Naive B cell (primary cell): ENCODE data around the gene GOLGA6L10. TPM values are rescaled to one million over a fixed set of nuclear protein-coding genes. Genes with fewer than 3 reads are reported as not detected.
"Not testable (repeated sequence)": the region's sequence is repeated elsewhere in the genome, so short reads cannot be mapped to it uniquely, and the experiment has no call there.

Source experiments
- ATAC-seq, 2 donors: fragments of 150-1000 bp; cut with Tn5 transposase; 2 replicates each; pipeline ENCODE4 v1.10.0; 2021; ENCODE audit warnings: low read depth in 2 of 2, mild to moderate bottlenecking in 2 of 2, moderate library complexity in 2 of 2
- DNase-seq: peaks from one replicate; pipeline ENCODE4 v3.0.0; 2022
- H3K27ac Mint-ChIP-seq, 6 donors: one replicate each; pipeline ENCODE4 v1.8.0; 2020 to 2022; ENCODE audit warnings: mild to moderate bottlenecking in 6 of 6, mixed read lengths in 6 of 6, moderate library complexity in 5 of 6, inconsistent platforms in 2 of 6
- H3K27me3 Mint-ChIP-seq, 3 donors: one replicate each; pipeline ENCODE4 v1.8.0; 2021 to 2022; ENCODE audit warnings: mixed read lengths in 3 of 3, mild to moderate bottlenecking in 1 of 3
- H3K36me3 Mint-ChIP-seq, 2 donors: one replicate each; pipeline ENCODE4 v1.8.0; 2020 to 2022; ENCODE audit warnings: mixed read lengths in 2 of 2, inconsistent platforms in 1 of 2, mild to moderate bottlenecking in 1 of 2
- H3K4me1 Mint-ChIP-seq, 3 donors: one replicate each; pipeline ENCODE4 v1.8.0; 2020 to 2022; ENCODE audit warnings: mixed read lengths in 3 of 3, inconsistent platforms in 1 of 3, mild to moderate bottlenecking in 1 of 3, moderate library complexity in 1 of 3
- H3K4me3 Mint-ChIP-seq, 8 donors: one replicate each; pipeline ENCODE4 v1.8.0; 2020 to 2022; ENCODE audit warnings: mild to moderate bottlenecking in 8 of 8, mixed read lengths in 8 of 8, moderate library complexity in 8 of 8, inconsistent platforms in 2 of 8
- H3K9me3 Mint-ChIP-seq, 7 donors: one replicate each; pipeline ENCODE4 v1.8.0; 2020 to 2022; ENCODE audit warnings: mixed read lengths in 7 of 7, mild to moderate bottlenecking in 5 of 7, inconsistent platforms in 2 of 7, moderate library complexity in 1 of 7
- polyA plus RNA-seq, 6 donors: library from polyadenylated mRNA; unstranded; fragments of 300-500 nt; fragmentation: Illumina TruSeq; gene quantifications; one replicate each; pipeline ENCODE4 v1.2.3, GENCODE V29; 2021; ENCODE audit warnings: low read depth in 6 of 6

GOLGA6L10 gene
- polyA plus RNA-seq, 6 donors from 2014 or later: 0.09 to 0.17 (median 0.13) TPM; not detected in 3

GRCh38 chr15:82319522-82320278 lies 29.6 kb downstream of the GOLGA6L10 start:
- not testable (repeated sequence) for H3K36me3 Mint-ChIP-seq, DNase-seq, H3K4me3 Mint-ChIP-seq, ATAC-seq, H3K27ac Mint-ChIP-seq, H3K9me3 Mint-ChIP-seq, H3K4me1 Mint-ChIP-seq
- H3K27me3 Mint-ChIP-seq: peaks cover 0 to 12% (median 0%) of the 10 kb centered on the region in 3 donors

GRCh38 chr15:82318281-82318680 lies 31.0 kb downstream of the GOLGA6L10 start:
- not testable (repeated sequence) for H3K27ac Mint-ChIP-seq, ATAC-seq
- peaks cover 0 to 12% (median 2%) of the 10 kb centered on the region in 3 donors for H3K27me3 Mint-ChIP-seq

DNA sequence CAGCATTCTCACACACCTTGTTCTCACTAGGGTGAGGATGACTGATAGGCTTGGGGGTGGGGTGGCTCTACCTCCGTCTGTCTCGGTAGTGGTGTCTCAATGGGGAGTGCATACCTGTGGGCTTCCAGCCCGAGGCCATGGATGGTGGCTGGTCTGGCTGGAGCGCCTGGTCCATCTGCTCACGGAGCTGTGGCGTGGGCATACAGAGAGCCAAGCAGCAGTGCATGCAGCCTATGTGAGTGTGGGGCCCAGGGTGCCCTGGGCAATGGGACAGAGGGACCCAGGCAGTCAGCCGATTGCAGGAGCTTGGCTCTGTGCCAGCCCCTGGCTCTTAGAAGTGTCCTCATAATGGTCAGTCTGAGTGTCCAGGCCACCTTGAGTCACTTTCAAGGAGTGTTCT lies 31.8 kb downstream of the GOLGA6L10 start:
- not testable (repeated sequence) for H3K36me3 Mint-ChIP-seq, ATAC-seq, DNase-seq

More at GRCh38 chr15:82318281-82318680, 31.0 kb downstream of the GOLGA6L10 start:
- not testable (repeated sequence) for H3K4me3 Mint-ChIP-seq, H3K4me1 Mint-ChIP-seq, DNase-seq, H3K9me3 Mint-ChIP-seq, H3K36me3 Mint-ChIP-seq

DNA sequence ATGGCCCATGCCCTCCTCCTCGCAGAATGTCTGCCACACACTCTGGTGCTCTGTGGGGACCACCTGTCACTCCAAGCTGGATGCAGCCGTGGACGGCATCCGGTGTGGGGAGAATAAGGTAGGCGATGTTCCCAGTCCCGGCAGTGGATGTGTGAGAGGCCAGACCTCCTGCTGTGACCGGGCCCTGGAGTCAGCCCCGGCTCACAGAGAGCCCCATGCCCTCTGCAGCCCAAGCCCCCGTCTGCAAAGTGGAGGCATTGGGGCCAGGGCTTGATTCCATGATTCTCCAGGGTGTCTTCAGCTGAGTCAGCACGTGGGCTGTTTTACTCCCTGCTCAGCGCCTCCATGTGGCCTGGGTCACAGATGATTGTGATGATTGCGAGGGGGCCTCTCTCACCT lies 32.2 kb downstream of the GOLGA6L10 start:
- ATAC-seq (no peak), DNase-seq (no peak)
- Mint-ChIP-seq H3K27me3 (peaks cover 0 to 12% (median 8%) of the 10 kb centered on the region in 3 donors), H3K4me1 (no peaks in the 10 kb centered on the region), H3K4me3 (no peak overlapping the region), H3K27ac (no peak overlapping the region), H3K36me3 (no peaks in the 10 kb centered on the region), H3K9me3 (no peaks in the 10 kb centered on the region)

More for the DNA sequence above, 31.8 kb downstream of the GOLGA6L10 start:
- H3K4me1 Mint-ChIP-seq, H3K27ac Mint-ChIP-seq, H3K9me3 Mint-ChIP-seq, H3K4me3 Mint-ChIP-seq: not testable (repeated sequence)
- peaks cover 0 to 12% (median 8%) of the 10 kb centered on the region in 3 donors for H3K27me3 Mint-ChIP-seq

DNA sequence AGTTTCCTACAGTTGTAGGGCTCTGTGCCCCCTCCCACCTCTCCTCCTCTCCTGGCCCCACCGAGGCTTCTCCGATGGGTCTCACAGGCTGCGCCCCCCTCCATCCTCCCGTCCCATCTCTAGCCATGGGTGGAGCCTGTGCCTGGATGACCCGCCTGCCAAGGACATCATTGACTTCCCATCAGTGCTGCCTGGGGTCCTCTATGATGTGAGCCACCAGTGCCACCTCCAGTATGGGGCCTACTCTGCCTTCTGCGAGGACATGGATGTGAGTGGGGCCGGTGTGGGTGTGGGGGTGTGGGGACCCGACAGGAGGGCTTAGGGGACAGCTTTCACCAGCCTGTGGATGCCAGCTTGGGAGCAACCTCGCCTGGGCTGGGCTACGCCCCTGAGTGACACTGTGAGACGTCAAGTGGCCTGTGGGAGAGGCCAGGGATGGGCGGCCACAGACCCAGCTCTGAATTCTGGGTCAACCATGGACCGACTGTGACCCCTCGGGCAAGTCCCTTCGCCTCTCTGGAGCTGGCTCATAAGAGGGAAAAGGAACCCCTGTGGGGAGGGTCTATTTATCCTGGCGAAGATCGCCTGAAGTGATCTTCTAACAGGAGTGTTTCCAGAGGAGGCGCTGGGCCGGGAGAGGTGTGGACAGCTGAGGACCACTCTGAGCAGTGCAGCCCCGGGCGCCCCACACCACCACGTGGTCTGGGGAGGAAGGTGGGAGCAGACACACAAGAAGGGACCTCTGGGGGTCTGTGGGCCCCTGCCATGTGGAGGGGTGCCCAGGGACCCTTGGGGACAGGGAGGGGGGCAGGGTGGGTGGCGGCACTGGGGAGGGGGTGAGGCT lies 32.8 kb downstream of the GOLGA6L10 start:
- not testable (repeated sequence) for ATAC-seq, H3K4me1 Mint-ChIP-seq, H3K36me3 Mint-ChIP-seq, H3K9me3 Mint-ChIP-seq, DNase-seq, H3K27ac Mint-ChIP-seq
- Mint-ChIP-seq H3K4me3 (peak overlapping the region in 1 of 8 donors; percentile 71), H3K27me3 (peaks cover 0 to 12% (median 8%) of the 10 kb centered on the region in 3 donors)

DNA sequence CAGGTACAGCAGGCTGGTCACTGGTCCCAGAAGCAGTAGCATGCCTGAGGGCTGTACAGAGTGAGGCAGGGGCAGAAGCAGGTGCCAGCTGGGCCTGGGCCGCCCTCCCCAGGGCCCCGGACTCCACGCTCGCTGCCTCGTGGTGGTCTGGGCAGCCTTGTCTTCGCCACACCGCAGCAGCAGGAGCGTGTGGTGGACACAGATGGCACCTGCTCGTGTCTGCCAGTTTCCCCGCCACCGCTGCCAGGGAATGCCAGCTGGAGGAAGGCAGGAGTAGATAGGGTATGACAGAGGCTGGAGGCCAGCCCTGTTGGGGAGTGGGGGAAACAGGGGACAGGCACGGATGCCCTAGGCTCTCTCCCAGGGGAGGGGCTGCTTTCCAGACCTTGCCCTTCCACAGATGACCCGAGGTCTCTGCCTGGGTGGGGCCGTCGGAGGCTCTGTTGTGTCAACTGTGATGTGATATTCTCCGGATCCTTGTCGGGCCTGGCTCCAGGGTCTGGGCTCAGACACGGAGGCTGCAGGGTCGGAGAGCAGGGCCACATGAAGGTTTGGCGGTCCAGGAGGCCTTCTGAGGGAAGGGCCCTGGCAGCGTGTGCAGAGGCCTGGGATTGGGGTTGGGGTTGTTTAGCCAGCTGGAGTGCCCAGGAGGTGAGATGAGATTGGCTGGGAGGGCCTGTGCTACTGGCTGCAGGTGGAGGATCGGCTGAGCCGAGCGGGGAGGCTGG lies 33.6 kb downstream of the GOLGA6L10 start:
- no peak for ATAC-seq
- H3K4me1 Mint-ChIP-seq: no peaks in the 10 kb centered on the region
- no peak for DNase-seq
- H3K9me3 Mint-ChIP-seq: peaks cover under 1 to 8% (median 5%) of the 10 kb centered on the region in 7 donors
- peaks cover 0 to 13% (median 8%) of the 10 kb centered on the region in 3 donors for H3K27me3 Mint-ChIP-seq
- no peak overlapping the region for H3K27ac Mint-ChIP-seq
- H3K36me3 Mint-ChIP-seq: peaks cover 0 to 9% of the 10 kb centered on the region in 2 donors
- H3K4me3 Mint-ChIP-seq: peak overlapping the region in 1 of 8 donors; percentile 35

DNA sequence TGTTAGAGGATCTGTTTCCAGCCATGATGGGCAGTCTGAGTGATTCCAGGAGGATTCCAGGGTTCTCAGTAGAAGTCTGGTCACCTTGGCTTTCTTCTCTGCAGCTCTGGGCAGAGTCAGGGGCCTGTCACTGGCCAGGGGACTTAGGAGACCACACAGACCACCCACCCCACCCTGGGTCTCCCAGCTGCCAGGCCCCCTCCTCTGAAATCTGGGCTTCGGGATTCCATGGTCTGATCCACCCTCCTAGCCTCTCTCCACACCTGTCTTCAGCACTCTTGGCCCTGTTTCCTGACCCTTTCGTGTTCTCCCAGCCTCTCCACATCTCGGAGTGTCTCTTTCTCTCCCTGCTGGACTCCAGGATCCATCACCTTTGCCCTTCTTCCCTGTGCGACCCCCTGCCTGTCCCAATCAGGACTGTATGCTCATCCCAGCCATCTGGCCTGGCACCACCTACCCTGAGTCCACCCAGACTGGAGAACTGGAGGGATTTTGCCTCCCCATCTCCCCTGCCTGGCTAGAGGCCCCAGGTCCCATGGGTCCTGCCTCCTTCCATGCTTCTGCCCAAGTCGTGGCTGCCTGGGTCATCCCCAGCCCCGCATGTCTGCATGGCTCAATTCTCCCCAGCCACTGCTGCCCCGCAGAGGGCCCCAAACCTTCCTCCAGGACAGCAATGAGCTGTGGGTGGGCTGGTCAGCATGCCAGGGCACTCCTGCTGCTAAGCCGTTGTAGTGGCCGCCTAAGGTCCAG lies 34.3 kb downstream of the GOLGA6L10 start:
- peaks cover 4 to 14% (median 9%) of the 10 kb centered on the region in 7 donors for H3K9me3 Mint-ChIP-seq
- H3K36me3 Mint-ChIP-seq: peaks cover 0 to 16% of the 10 kb centered on the region in 2 donors
- ATAC-seq: no peak
- H3K4me1 Mint-ChIP-seq: no peaks in the 10 kb centered on the region
- peak overlapping the region in 2 of 6 donors; percentile 80 to 90 for H3K27ac Mint-ChIP-seq
- H3K4me3 Mint-ChIP-seq: no peak overlapping the region
- no peak for DNase-seq
- peaks cover 0 to 17% (median 8%) of the 10 kb centered on the region in 3 donors for H3K27me3 Mint-ChIP-seq

DNA sequence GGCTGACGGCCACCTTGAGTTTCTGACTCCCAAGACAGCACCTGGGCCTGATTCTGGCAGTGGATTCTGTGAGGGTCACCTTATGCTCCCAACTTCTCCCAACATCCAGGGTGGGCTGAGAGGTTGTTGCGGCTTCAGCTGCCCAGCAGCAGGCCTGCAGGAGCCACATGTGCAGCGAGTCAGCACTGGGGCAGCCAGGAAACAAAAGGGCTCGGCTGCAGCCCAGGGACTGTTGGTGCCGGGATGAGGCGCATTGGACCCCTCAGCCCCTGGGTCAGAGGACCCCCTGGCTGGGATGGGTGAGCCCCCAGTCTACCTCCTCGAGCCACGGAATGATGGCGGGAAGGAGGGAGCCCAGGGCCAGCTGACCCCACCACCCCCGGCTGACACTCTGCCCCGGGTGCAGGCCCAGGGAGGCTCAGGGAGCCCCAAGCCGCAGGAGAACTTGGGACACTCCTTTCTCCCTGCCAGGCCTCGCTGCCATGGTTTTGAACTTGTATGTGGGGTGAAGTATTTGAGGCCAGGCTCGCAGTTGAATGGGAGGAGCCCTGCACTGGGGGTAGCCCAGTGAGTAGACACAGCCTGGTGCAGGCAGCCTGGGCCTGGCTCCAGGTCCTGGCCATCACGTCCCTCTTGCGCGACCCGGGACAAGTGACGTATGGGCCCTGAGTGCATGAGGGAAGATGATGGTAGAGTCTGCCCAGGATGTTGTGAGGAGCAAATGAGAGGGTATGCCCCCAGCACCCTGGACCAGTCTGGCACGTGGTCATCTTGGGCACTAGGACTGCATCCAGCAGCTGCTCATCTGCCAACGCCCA lies 35.1 kb downstream of the GOLGA6L10 start:
- peaks cover 0 to 17% (median 8%) of the 10 kb centered on the region in 3 donors for H3K27me3 Mint-ChIP-seq
- not testable (repeated sequence) for H3K27ac Mint-ChIP-seq, ATAC-seq, DNase-seq, H3K4me3 Mint-ChIP-seq, H3K4me1 Mint-ChIP-seq
- H3K36me3 Mint-ChIP-seq: peaks cover 0 to 16% of the 10 kb centered on the region in 2 donors
- H3K9me3 Mint-ChIP-seq: peaks cover 4 to 14% (median 9%) of the 10 kb centered on the region in 7 donors

GRCh38 chr15:82313446-82313845 lies 35.8 kb downstream of the GOLGA6L10 start:
- no peak overlapping the region for H3K27ac Mint-ChIP-seq
- H3K36me3 Mint-ChIP-seq: peaks cover 0 to 16% of the 10 kb centered on the region in 2 donors
- H3K4me3 Mint-ChIP-seq: no peak overlapping the region
- DNase-seq (no peak), ATAC-seq (no peak)
- H3K4me1 Mint-ChIP-seq: no peaks in the 10 kb centered on the region
- peaks cover 0 to 17% (median 8%) of the 10 kb centered on the region in 3 donors for H3K27me3 Mint-ChIP-seq
- peaks cover 4 to 14% (median 9%) of the 10 kb centered on the region in 7 donors for H3K9me3 Mint-ChIP-seq

- DNase-seq (no peak), ATAC-seq (no peak)
- H3K36me3 Mint-ChIP-seq: peaks cover 0 to 16% of the 10 kb centered on the region in 2 donors
- peaks cover 0 to 17% (median 8%) of the 10 kb centered on the region in 3 donors for H3K27me3 Mint-ChIP-seq
- peak overlapping the region in 1 of 6 donors; percentile 26 for H3K27ac Mint-ChIP-seq
- H3K9me3 Mint-ChIP-seq: peaks cover 4 to 14% (median 9%) of the 10 kb centered on the region in 7 donors
- H3K4me3 Mint-ChIP-seq: no peak overlapping the region
- no peaks in the 10 kb centered on the region for H3K4me1 Mint-ChIP-seq
Observed at GRCh38 chr15:82312586-82313349, 36.5 kb downstream of the GOLGA6L10 start.

- ATAC-seq, H3K4me3 Mint-ChIP-seq, DNase-seq, H3K4me1 Mint-ChIP-seq: not testable (repeated sequence)
- peaks cover 0 to 21% (median 8%) of the 10 kb centered on the region in 3 donors for H3K27me3 Mint-ChIP-seq
- H3K36me3 Mint-ChIP-seq: peaks cover 0 to 16% of the 10 kb centered on the region in 2 donors
- peaks cover 4 to 14% (median 9%) of the 10 kb centered on the region in 7 donors for H3K9me3 Mint-ChIP-seq
- H3K27ac Mint-ChIP-seq: peak overlapping the region in 1 of 6 donors; percentile 14
Observed at GRCh38 chr15:82311321-82311720, 38.0 kb downstream of the GOLGA6L10 start.
